ENCODE data around the gene PPDPF. TPM values are rescaled to one million over a fixed set of nuclear protein-coding genes. Genes with fewer than 3 reads are reported as not detected.

PPDPF gene
- total RNA-seq, 1 experiment from 2014 or later: 243 TPM

DNA sequence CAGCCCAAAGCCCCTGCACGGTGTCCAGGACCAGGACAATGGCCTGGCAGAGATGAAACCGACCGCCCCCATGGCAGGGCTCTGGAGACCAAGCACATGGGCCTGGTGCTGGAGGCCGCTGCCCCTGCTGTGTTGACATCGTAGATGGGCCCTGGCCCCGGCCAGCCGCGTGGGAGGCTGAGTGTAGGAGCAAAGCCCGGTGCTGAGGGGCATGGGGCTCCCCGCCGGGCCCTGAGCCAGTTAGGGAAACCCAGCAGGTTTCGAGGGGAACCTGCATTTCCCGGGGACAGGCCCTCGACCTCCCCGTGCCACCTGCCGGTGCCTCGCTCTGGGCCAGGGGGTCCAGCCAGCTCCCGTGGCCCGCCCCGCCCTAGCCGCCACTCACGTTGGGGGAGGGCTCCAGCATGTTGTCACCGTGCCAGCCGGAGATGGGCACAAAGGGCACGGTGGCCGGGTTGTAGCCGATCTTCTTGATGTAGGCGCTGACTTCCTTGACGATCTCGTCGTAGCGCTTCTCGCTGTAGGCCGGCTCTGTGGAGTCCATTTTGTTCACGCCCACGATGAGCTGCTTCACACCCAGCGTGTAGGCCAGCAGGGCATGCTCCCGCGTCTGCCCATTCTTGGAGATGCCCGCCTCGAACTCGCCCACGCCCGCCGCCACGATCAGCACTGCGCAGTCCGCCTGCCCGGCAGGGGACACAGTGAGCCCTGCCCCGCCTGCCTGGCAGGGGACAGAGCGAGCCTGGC is 26.0 kb upstream of the PPDPF start:
- BruUV-seq (replicated peaks): no TSS peak
- peaks cover 3% of the 10 kb centered on the region; the same call in 1 of the 2 replicates for H4K20me1 ChIP-seq (ENCODE audit: insufficient read depth)
- peaks cover 17% of the 10 kb centered on the region for H3K27me3 ChIP-seq (ENCODE audit: insufficient read depth, low read depth)
- no peaks in the 10 kb centered on the region for H3K79me2 ChIP-seq (ENCODE audit: low read depth)
- POLR2A ChIA-PET (ENCODE audit: unreplicated experiment): interaction anchor here (0.5 to 0.7 kb wide), 2 partner anchors 29 to 150 kb away, joined by 3 read pairs; no protein-coding TSS in a partner anchor
- no peaks in the 10 kb centered on the region for H3K9me3 ChIP-seq (ENCODE audit: insufficient read depth, low read depth)
- H3K4me2 ChIP-seq: no peak overlapping the region
- no peak for DNase-seq
- no peaks in the 10 kb centered on the region for H3K4me1 ChIP-seq (replicated peaks; ENCODE audit: insufficient read depth)
- H3K27ac ChIP-seq: no peak overlapping the region
- intact Hi-C loops (cut with micrococcal nuclease; ENCODE audit: unreplicated experiment): loop anchor here (10.0 kb wide), 1 partner anchor 50 kb away; no protein-coding TSS in a partner anchor
- H3F3A ChIP-seq (ENCODE audit: insufficient read depth, low read depth): peaks cover 4% of the 10 kb centered on the region; the same call in 1 of the 2 replicates
- H3K36me3 ChIP-seq (ENCODE audit: low read depth): no peaks in the 10 kb centered on the region
- H3K4me3 ChIP-seq: no peak overlapping the region
- CTCF ChIA-PET: no interaction called here
- no peak for TF ChIP-seq EZH2 (IDR thresholded peaks at IDR 0.05; ENCODE audit: low read depth)
- TF ChIP-seq, protein P1, sequence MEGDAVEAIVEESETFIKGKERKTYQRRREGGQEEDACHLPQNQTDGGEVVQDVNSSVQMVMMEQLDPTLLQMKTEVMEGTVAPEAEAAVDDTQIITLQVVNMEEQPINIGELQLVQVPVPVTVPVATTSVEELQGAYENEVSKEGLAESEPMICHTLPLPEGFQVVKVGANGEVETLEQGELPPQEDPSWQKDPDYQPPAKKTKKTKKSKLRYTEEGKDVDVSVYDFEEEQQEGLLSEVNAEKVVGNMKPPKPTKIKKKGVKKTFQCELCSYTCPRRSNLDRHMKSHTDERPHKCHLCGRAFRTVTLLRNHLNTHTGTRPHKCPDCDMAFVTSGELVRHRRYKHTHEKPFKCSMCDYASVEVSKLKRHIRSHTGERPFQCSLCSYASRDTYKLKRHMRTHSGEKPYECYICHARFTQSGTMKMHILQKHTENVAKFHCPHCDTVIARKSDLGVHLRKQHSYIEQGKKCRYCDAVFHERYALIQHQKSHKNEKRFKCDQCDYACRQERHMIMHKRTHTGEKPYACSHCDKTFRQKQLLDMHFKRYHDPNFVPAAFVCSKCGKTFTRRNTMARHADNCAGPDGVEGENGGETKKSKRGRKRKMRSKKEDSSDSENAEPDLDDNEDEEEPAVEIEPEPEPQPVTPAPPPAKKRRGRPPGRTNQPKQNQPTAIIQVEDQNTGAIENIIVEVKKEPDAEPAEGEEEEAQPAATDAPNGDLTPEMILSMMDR (conservative IDR thresholded peaks at IDR 0.05): no peak
- no peaks in the 10 kb centered on the region for H3K9me2 ChIP-seq (ENCODE audit: insufficient read depth)
- no peak overlapping the region for H2AFZ ChIP-seq

DNA sequence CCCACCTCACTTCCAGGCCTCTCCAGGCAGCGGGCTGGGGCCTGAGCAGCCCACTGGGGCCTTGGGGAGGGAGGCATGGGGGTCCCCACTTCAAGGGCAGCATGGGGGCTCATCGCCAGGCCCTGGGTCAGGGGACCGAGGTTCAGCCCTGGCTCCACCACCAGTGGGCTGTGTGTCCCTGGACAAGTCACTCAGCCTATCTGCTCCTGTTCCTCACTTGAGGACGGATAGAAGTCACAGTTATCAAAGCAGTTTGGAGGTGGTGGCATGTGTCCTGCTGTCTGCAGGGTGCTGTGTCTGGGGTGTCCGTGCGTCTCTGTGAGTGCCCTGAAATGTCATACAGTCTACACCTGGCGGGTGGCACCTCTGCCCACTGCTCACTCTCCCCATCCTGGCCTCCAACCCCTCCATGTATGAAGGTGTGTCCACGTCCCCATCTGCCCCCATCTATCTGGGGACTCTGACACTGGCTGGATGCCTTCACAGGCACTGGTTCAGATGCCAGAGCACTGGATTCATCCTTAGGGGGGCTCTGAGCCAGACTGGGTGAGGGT is 25.3 kb upstream of the PPDPF start:
- intact Hi-C loops (cut with micrococcal nuclease; ENCODE audit: unreplicated experiment): loop anchor here (10.0 kb wide), 1 partner anchor 50 kb away; no protein-coding TSS in a partner anchor
- Histone ChIP-seq H3K9me2 (ENCODE audit: insufficient read depth) (no peaks in the 10 kb centered on the region), H3K27me3 (ENCODE audit: insufficient read depth, low read depth) (peaks cover 23% of the 10 kb centered on the region), H3K4me3 (no peak overlapping the region), H3K27ac (no peak overlapping the region), H3K4me1 (replicated peaks; ENCODE audit: insufficient read depth) (no peaks in the 10 kb centered on the region), H3K36me3 (ENCODE audit: low read depth) (no peaks in the 10 kb centered on the region), H3K79me2 (ENCODE audit: low read depth) (no peaks in the 10 kb centered on the region), H3K9me3 (ENCODE audit: insufficient read depth, low read depth) (no peaks in the 10 kb centered on the region), H4K20me1 (ENCODE audit: insufficient read depth) (peaks cover 3% of the 10 kb centered on the region; the same call in 1 of the 2 replicates), H3K4me2 (no peak overlapping the region), H3F3A (ENCODE audit: insufficient read depth, low read depth) (peaks cover 4% of the 10 kb centered on the region; the same call in 1 of the 2 replicates), H2AFZ (no peak overlapping the region)
- no TSS peak for BruUV-seq (replicated peaks)
- ChIA-PET POLR2A (ENCODE audit: unreplicated experiment) (interaction anchor here (0.5 kb wide), 1 partner anchor 150 kb away, joined by 3 read pairs; no protein-coding TSS in a partner anchor), CTCF (no interaction called here)
- TF ChIP-seq EZH2 (IDR thresholded peaks at IDR 0.05; ENCODE audit: low read depth): no peak
- TF ChIP-seq, protein P1 (conservative IDR thresholded peaks at IDR 0.05): no peak
- DNase-seq: no peak

DNA sequence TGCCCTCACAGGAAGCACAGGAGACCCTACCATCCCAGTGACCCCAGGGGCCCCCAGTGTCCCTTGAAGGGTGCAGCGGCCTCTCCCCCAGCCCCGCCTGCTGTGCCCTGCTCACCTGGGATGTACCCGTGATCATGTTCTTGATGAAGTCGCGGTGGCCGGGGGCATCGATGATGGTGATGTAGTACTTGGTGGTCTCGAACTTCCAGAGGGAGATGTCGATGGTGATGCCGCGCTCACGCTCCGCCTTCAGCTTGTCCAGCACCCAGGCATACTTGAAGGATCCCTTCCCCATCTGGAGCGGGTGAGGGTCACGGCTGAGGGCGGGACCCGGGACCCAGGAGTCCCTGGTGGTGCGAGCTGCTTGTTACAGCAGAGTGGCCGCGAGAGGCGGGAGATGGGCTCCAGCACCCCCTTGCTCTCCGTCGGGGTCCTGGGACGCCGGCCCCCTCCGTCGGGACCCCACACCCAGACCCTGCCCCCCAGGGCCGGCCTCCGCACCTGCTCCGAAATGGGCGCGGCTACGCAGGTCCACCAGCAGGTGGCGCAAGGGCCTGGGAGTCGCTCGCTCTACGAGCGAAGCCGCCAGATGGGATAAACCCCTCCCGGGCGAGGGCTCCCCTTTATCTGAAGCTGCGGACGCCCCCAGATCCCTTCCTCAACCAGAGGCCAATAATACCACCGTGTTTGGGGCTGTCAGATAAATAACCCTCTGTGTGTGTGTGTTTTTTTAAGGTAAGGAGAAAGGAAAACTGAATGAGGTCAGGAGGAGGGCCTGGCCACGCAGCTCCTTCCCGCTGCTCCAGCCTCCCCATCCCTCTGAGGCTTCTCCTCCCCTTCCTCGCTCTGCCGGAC is 24.6 kb upstream of the PPDPF start:
- intact Hi-C loops (cut with micrococcal nuclease; ENCODE audit: unreplicated experiment): loop anchor here (10.0 kb wide), 1 partner anchor 51 kb away; no protein-coding TSS in a partner anchor
- CTCF ChIA-PET: interaction anchor here (0.6 kb wide), 1 partner anchor 42 kb away, joined by 5 read pairs; no protein-coding TSS in a partner anchor

More for the DNA sequence above, 24.6 kb upstream of the PPDPF start:
- POLR2A ChIA-PET (ENCODE audit: unreplicated experiment): no interaction called here
- Histone ChIP-seq H3K27me3 (ENCODE audit: insufficient read depth, low read depth) (peaks cover 24% of the 10 kb centered on the region), H3K27ac (no peak overlapping the region), H2AFZ (no peak overlapping the region), H3K4me2 (no peak overlapping the region), H4K20me1 (ENCODE audit: insufficient read depth) (peaks cover 3% of the 10 kb centered on the region; the same call in 1 of the 2 replicates), H3K36me3 (ENCODE audit: low read depth) (no peaks in the 10 kb centered on the region), H3K79me2 (ENCODE audit: low read depth) (no peaks in the 10 kb centered on the region), H3K4me1 (replicated peaks; ENCODE audit: insufficient read depth) (no peaks in the 10 kb centered on the region), H3K9me2 (ENCODE audit: insufficient read depth) (no peaks in the 10 kb centered on the region), H3K4me3 (no peak overlapping the region), H3K9me3 (ENCODE audit: insufficient read depth, low read depth) (no peaks in the 10 kb centered on the region), H3F3A (ENCODE audit: insufficient read depth, low read depth) (peaks cover 6% of the 10 kb centered on the region)
- TF ChIP-seq, protein P1 (conservative IDR thresholded peaks at IDR 0.05): peak; percentile 91
- no peak for TF ChIP-seq EZH2 (IDR thresholded peaks at IDR 0.05; ENCODE audit: low read depth)
- DNase-seq: no peak
- no TSS peak for BruUV-seq (replicated peaks)

Measured in PC-9 (cell line).